HG03439 (cell line): Measurements from ENCODE around the gene BZW2.

Experiments
- ATAC-seq: cut with Tn5 transposase; IDR thresholded peaks from one replicate; pipeline ENCODE4 v1.9.1; 2021; ENCODE audit warnings: mild to moderate bottlenecking, moderate library complexity; ENCODE audit not compliant: unreplicated experiment

Gene BZW2

DNA sequence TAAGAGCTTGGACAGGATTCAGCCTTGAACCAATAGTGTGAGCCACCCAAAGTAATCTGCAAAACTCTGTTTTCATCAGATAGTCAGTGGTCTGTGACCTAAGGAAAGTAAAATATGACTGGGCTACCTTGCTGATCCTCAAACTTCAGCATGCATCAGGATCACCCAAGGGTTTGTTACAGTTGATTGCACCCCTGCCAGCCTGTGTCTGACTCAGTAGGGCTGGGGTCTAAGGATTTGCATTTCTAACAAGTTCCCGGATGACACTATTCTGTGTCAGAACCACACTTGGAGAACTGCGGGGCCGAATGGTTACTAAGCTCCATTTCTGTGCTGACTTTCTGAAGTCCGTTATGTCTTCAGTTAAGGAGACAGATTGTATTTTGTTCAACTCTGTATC is 66.9 kb downstream of the BZW2 start:
- ATAC-seq = peak; percentile 44

DNA sequence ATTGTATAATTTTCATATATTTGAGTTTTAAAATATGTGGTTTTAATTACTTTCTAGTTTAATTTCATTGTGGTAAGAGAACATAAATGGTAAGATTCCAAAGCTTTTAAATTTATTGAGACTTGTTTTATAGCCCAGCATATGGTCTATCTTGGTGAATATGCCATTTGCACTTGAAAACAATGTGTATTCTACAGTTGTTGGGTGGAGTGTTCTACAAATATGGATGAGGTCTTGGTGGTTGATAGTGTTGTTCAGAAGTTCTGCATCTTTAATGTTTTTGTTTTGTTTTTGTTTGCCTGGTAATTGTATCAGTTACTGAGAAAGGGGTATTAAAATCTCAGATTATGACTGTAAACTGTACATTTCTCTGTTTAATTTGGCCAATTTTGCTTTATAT is 69.9 kb downstream of the BZW2 start:
- ATAC-seq = no peak

DNA sequence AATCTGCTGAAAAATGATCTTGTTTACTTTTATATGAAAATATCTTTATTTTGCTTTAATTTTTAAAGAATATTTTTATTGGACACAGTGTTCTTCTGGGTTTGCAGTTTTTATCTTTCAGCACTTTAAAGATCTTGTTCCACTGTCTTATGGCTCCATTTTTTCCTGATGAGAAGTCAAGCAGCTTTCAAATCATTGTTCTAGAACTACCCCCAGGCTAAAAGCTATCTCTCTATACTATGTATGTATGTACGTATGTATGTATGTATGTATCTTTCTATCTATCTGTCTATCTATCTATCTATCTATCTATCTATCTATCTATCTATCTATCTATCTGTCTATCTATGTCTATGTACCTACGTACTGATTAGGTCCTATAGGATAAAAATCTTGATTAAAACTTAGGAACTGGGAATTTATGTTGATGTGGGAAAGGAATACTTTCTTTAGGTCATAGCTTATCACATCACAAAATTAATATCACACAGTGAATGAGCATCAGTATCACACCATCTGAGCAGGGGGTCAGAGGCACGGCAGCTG is 72.2 kb downstream of the BZW2 start:
- ATAC-seq = no peak

DNA sequence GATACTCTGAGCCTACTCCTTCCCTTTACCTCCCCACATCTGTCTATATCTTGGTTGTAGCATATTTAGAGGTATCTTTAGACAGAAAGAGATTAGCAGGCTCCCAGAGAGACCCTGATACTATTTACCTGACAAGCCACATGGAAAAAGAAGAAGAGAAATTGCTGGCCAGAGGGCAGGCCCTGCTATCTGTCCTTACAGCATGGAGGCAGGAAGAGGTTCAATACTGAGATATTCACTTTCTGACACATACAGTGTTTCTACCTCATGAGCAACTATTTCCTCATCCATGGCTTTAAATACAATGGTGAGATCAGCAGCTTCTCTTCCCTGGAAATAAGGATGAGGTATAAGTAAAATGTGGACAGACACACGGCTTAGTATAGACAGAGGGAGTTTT is 73.7 kb downstream of the BZW2 start:
- ATAC-seq = no peak

DNA sequence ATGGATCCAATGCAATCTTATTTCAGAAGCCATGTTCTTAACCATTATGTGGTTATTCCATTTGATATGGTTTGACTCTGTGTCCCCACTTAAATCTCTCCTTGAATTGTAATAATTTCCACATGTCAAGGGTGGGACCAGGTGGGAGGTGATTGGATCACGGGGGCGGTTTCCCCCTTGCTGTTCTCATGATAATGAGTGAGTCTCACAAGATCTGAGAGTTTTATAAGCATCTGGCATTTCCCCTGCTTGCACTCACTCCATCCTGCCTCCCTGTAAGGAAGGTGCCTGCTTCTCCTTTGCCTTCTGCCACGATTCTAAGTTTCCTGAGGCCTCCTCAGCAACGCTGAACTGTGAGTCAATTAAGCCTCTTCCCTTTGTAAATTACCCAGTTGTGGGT is 75.6 kb downstream of the BZW2 start:
- no peak for ATAC-seq

DNA sequence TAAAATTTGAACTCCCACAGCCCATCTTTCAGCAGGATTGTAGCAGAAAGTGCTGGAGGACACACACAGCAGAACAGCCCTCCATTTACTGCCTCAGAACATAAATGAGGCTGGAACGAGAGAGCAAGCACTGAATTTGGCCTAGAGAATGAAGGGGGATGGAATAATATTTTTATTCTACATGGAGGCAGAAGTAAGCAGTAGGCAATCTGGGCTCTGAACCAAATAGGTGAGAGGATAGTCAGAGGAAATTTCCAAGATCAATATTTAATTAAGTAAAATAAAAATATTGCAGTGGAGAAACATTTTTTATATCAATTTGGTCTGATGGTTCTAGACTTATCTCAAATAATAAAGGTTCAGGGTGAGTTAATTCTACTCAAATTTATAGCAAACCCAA is 78.4 kb downstream of the BZW2 start:
- no peak for ATAC-seq

DNA sequence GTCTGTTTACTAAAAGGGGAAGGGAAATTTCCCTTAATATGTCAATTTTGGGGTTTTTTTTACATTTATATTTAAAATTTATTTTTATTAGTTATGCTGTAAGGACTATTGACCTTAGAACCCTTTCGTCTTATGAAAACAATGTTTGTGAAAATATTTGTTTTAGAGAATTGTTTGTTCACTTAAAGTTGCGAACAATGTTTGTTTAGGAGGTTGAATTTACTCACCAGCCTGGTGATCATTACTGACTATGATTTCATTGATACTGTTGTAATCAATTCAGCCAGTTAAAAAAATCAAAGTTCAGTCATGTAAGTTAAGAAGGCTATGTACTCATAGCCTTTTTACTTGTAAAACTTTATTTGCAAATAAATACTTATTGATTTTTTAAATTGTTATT is 80.2 kb downstream of the BZW2 start:
- no peak for ATAC-seq

DNA sequence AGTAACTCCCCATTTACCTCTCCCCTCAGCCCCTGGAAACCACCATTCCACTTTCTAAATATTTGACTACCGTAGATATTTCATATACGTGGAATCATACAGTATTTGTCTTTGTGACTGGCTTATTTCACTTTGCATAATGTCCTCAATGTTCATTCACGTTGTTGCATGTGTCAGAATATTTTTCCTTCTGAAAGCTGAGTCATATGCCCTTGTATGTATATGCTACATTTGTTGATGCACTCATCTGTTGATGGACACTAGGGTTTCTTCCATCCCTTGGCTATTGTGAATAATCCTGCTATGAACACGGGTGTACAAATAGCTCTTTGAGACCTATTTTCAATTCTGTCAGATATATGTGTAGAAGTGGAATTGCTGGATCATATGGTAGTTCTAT is 81.8 kb downstream of the BZW2 start:
- ATAC-seq = no peak

DNA sequence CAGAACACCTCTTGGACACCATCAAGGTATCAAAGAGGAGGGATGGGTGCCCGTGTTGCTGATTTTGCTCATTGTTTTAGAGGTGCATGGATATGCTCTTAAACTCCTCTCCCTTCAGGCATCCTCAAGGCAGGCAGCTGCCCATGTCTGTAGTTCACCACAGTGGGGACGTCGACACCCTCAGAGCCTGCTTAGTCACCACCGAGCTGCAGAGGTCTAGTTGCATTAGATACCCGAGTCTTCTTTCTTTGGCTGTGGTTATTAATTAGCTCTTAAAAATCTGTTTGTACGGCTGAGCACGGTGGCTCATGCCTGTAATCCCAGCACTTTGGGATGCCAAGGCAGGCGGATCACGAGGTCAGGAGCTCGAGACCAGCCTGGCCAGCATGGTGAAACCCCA is 82.8 kb downstream of the BZW2 start:
- ATAC-seq = no peak

DNA sequence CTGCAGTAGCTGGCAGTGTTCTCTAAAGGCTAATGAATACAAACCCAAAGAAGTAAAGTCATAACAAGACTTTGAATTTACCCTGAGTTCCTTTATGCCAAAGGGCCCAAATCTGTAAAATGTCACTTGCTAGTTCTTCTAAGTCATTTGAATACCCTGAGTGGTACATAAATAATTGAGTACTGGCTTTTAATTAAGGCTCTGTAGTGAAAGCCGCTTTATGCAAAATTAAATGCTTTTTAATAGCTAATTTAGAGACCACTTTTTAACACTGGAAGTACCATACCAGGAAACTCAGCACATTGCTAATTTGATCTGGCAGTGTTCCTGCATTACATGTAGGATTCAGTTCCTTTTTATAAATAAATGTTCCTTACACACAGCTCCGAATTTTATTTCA is 83.6 kb downstream of the BZW2 start:
- ATAC-seq = no peak

DNA sequence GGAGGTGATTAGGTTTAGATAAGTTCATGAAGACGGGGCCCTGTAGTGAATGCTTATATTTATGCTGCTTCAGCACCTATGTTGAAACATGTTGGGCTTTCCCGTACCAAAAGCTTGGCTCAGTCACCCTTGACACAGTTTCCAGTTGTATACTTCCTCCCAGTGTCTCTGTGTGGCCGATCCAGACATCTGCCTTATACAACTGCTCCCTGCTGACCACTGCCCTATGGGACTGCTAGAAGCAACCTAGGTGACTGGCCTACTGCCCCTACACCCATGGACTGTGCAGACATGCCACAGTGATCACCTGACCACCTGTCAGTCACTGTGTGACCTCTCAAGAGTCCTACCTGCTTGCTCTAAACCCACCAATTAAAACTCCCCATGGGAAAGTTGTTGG is 85.0 kb downstream of the BZW2 start:
- no peak for ATAC-seq

DNA sequence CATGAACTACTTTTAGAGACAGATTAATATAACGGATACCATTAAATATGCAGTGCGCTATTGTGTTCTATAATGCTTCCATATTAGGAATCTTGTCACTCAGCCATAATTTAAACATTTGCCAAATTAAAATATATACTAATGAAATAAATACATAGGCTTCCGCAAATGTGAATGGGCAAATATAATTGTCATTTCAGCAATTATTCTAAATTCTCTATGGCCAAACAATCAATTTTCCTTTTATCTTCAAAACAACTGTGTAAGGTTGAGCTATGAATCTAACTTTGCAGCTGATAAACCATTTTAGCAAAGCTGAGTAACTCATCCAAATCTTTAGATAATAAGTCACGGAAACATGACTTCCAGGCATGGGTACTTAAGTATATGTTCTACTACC is 86.8 kb downstream of the BZW2 start:
- ATAC-seq = no peak

DNA sequence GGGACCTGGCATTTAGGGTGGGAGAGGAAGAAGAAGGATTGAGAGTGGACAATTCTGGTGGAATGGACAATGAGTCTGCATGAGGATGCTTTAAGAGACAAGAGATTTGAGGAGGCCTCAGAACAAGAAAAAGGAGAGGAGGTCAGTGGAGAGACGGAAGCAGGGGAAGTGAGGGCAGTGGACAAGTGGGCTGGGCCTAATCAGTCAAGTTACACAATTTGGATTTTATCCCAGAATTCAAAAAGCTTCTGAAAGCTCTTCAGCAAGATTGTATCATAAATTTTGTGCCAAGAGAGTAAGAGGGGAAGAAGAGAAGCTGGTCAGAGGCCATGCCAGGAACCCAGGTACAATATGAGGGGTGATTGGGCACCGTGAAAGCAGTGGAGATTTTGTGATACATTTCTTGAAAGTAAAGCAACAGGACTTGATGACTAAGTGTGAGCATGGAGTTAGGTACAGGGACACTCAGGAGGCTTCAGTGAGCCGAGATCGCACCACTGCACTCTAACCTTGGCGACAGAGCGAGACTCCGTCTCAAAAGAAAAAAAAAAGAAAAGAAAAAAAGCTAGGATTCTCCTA is 88.3 kb downstream of the BZW2 start:
- no peak for ATAC-seq

DNA sequence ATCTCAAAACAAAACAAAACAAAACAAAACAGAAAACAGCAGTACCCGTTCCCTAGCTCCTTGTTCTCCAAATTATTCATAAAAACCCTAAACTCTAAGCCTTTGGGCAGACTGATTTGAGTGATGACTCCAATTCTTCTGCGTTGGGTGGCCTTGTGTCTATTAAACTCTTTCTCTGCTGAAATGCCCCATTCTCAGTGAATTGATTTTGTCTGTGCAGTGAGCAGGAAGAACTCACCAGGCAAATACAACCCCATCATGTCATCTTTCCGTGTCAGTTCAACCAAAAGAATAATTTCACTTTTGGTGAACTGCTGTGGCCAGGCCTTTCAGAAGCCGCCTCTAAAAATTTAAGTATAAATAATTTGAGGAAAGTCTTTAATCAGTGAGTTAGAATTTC is 89.0 kb downstream of the BZW2 start:
- ATAC-seq = no peak

DNA sequence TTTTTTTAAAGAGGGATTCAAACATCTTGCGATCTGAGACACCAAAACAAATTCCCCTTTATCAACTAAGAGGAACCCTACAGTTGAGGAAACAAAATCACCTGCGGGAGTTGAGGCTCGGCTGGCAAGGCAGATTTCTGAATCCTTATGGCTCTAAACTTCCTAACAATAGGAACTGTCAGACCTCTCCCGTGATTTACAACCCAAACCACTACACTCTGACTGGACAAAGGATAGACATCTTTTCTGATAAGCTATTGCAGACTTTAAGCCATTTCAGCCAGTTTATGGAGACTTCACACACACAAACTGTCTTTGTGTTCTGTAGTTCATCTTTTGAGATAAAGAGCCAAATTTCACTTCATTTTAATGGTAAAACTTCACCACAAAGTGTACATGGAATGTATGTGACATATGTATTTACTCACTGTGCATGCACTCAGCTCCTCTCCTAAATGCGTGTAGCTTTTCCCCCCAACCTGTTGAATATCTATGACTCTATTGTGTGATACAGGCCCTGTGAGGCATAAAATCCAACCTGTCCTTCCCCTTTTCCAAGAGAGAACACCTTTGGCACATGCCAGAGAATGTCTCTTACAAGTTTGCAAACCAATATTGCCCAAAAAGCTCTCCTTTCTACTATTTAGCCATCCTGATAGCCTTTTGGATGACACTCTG is 92.2 kb downstream of the BZW2 start:
- ATAC-seq = no peak

DNA sequence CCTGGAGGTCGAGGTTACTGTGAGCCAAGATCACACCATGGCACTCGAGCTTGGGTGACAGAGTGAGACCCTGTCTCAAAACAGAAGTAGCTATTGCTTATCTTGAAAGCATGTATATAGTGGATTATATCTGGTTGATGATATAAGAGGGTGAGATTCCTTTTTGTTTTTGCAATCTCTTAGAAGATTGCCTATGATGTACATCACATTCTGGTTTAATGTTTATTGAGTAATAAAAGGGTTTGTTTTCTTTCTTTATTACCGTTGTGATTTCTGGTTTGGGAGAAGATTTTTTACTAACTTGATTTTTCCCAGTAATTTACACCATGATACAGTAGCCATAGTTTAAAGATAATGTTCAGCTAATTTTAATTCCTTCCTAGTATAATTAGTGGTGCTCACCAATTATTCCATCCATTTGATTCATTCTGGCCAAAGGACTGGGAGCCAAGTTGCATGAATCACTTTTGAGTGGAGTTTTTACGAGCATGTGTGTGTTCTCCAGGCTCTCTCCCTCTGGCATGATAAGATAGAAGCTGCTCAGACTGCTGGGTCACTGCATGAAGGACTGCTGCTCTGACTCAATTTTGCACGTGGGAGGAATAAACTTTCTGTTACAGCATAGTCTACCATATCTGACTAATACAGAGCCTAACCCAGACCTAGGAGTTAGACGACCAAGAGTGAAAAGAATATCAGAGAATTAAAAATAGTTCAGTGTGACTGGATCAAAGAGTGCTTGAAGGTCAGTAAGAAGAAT is 94.1 kb downstream of the BZW2 start:
- no peak for ATAC-seq

DNA sequence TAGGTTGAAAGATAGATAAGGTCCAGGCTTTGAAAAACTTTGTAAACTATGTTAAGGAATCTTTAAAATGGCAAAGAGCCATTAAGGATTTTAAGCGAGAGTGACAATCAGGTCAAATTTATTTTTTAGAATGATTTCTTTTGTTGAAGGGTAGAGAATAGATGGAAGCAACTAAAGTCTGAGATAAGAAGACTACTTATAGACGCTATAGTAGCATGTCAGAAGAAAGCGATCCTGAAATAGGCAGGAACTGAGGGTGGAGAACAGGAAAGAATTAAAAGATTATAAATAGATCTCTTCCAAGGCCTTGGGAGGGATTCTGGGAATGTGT is 94.6 kb downstream of the BZW2 start:
- ATAC-seq = no peak

DNA sequence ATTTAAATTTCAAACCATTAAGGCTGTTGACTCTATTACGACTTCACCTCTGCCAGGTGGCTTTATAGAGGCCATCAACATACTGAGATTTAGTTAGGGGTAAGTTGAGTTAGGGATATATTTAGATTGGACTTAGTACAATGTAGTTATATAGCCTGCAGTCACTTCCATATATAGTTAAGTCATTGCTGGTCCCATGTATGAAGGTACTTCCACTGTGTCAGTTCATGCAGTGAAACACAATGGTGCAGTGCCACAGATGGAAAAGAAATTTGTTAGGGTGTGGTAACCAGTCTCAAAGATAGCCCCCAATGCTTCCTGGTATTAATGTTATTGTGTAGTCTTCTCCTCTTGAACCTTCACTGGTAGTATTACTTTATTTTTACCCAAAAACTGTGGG is 95.0 kb downstream of the BZW2 start:
- no peak for ATAC-seq

DNA sequence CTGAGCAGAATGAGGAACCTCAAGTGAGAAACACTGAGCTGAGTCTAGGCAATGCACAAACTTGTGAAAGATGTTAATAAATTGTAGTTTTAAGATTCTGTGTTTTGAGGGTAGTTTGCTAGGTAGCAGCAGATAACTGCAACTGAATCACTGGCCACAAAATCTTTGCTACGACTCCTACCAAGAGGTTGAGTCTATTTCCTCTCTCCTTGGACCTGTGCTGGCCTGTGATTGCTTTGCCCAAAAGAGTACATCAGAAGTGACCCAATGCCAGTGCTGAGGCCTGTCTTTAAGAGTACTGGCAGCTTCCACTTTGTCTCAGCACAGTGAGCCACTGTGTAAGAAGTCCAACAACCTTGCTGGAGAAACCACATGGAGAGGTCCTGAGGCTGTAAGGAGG is 95.7 kb downstream of the BZW2 start:
- no peak for ATAC-seq

DNA sequence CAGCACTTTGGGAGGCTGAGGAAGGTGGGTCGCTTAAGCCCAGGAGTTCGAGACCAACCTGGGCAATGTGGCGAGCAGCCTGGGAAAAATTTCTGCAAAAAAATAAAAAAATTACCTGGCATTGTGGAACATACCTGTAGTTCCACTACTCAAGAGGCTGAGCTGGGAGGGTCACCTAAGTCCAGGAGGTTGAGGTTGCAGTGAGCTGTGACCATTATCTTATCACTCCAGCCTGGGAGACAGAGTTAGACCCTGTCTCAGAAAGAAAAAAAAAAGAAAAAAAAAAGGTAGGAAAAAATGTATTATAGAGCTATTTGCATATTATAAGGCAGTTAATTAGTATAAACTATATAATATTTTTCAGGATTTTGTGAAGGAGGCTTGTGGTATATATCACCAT is 96.6 kb downstream of the BZW2 start:
- ATAC-seq = no peak

DNA sequence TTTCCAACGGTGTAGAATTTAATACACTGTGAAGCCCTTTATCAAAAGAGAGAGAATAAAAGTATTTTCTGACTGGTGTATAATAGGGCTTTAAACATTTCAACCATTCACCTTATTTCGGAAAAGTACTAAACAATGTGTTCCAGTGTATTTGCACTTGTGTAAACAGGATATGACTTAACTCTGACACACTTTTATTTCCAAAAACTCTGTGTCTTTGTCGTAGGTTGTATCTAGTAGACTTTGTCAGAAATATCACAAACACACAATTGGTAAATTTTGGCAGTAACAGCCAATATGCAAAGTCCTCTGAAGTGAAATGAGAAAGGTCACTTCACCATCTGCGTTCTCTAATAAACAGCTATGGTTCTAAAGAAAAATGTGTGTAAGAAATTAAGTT is 97.3 kb downstream of the BZW2 start:
- ATAC-seq = no peak

DNA sequence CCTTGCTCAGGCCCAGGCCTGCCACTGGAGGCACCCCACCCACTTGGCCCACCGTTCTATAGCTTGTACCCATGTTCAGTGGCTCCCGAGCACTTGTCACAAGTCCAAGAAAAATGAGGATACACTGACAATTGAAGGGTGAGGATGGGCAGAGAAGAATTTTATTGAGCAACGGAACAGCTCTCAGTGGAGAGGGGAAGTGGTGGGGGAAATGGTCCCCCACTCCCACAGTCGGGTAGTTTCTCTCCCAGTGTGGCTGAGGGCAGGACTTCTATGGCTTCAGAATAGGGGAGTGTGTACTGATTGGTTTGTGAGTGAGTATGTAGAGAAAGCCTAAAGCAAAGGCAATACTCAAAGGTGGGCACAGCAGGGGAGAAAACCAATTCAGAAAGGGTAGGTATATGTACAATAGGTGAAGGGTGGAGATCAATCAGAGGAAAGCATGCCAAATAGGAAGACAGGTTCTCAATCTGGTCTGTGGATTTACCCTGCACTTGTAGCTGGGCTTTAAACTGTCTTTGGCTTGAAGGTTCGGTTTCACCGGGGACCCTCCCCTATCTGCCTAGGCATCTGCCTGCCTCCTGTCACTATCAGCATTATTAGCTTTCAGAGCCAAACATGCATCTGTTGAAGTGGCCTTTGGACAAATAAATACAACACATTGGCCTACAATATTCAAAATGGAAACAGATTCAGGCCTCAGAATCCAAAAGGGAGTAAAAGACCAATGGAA is 98.7 kb downstream of the BZW2 start:
- ATAC-seq = no peak
